ENCODE results near the gene DAPK1.
A peak's percentile ranks its signal among the peaks of the same experiment; 100 is the strongest.

The DAPK1 gene

DNA sequence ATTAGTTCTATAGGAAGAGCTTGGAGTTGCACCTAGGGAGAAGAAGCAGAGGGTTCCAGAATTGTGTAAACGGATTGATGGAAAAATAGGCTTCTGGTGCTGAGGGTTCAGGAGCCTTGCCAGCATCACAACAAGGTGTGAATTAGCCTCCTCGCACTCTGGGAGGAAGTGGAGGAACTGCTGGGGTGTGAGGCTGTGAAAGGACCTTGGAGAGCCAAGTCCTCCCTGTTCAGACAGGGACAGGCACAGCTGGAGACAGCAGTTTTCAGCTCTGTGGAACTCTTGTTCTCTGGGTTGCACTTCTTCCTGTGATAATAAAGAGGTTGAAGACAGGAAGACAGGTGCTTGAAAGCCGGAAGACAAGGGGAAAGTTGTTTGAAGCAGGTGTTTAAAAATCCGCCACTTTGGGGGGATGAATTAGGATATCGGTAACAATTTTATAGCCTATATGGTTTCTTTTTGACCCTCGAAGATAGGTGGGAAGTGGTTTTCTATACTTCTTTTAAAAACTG is 22.6 kb downstream of the DAPK1 start:
- no peaks in the 10 kb centered on the region for H3K27me3 ChIP-seq (ENCODE audit: control insufficient read depth in 1 of 2, insufficient read depth in 1 of 2, low read length in 2 of 2)
- no peak overlapping the region for H4K8ac ChIP-seq (ENCODE audit: low read length)
- H2AK5ac ChIP-seq (ENCODE audit: low read length, severe bottlenecking), result no peak overlapping the region
- H4K91ac ChIP-seq (ENCODE audit: low read length), result no peak overlapping the region
- H3K36me3 ChIP-seq (ENCODE audit: control insufficient read depth in 1 of 2, insufficient read depth in 2 of 2, low read depth in 1 of 2, low read length in 2 of 2), result peaks cover 0 to 31% of the 10 kb centered on the region in 2 experiments
- H3K14ac ChIP-seq (ENCODE audit: low read length in 2 of 2), result no peak overlapping the region
- H3K9me3 ChIP-seq (ENCODE audit: control insufficient read depth, low read length), result peaks cover 4% of the 10 kb centered on the region
- H3K4ac ChIP-seq (ENCODE audit: low read depth in 1 of 2, low read length in 2 of 2), result no peak overlapping the region
- peaks cover 17% of the 10 kb centered on the region for H3K4me1 ChIP-seq (ENCODE audit: control insufficient read depth, insufficient read depth, low read depth, low read length)
- 66% methylated on average over 6 of the region's 6 CpGs for WGBS
- no peak overlapping the region for H3K9ac ChIP-seq (ENCODE audit: low read length)
- H2AFZ ChIP-seq (ENCODE audit: low read depth, low read length), result no peak overlapping the region
- H3K4me3 ChIP-seq (ENCODE audit: insufficient read depth in 1 of 2, low read depth in 1 of 2, low read length in 2 of 2), result no peak overlapping the region
- DNase-seq, result no peak
- H3K23ac ChIP-seq (ENCODE audit: low read length in 2 of 2), result no peak overlapping the region
- H3K79me1 ChIP-seq (replicated peaks; ENCODE audit: low read length, poor library complexity, severe bottlenecking), result peaks cover 48% of the 10 kb centered on the region
- H2BK5ac ChIP-seq (ENCODE audit: low read depth, low read length, poor library complexity, severe bottlenecking), result no peak overlapping the region
- no peak overlapping the region for H3K4me2 ChIP-seq (ENCODE audit: low read length, poor library complexity, severe bottlenecking)
- H2BK12ac ChIP-seq (ENCODE audit: low read length in 2 of 2), result no peak overlapping the region
- no peak overlapping the region for H2BK15ac ChIP-seq (ENCODE audit: low read depth, poor library complexity, severe bottlenecking)
- no peak overlapping the region for H3K18ac ChIP-seq (ENCODE audit: low read depth in 1 of 2, low read length in 2 of 2)
- H2BK120ac ChIP-seq (ENCODE audit: low read depth, low read length), result no peak overlapping the region
- no peak overlapping the region for H3K27ac ChIP-seq (ENCODE audit: low read length, poor library complexity, severe bottlenecking)

DNA sequence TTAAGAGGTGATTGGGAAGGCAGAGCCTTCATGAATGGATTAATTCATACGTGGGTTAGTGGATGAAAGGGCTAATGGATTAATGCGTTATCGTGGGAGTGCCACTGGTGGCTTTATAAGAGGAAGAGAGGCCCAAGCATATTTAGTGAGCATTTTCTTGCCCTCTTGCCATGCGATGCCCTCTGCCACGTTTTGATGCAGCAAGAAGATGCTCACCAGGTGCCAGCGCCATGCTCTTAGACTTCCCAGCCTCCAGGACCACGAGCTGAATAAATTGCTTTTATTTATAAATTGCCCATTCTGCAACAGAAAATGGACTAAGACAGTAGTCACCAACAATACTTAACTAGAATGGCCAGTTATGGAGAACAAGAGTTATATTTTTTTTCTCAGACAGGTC is 24.2 kb downstream of the DAPK1 start:
- Histone ChIP-seq H3K27me3 (ENCODE audit: control insufficient read depth in 1 of 2, insufficient read depth in 1 of 2, low read length in 2 of 2) (no peaks in the 10 kb centered on the region), H3K36me3 (ENCODE audit: control insufficient read depth in 1 of 2, insufficient read depth in 2 of 2, low read depth in 1 of 2, low read length in 2 of 2) (peaks cover 0 to 31% of the 10 kb centered on the region in 2 experiments), H2BK5ac (ENCODE audit: low read depth, low read length, poor library complexity, severe bottlenecking) (no peak overlapping the region), H3K4me2 (ENCODE audit: low read length, poor library complexity, severe bottlenecking) (no peak overlapping the region), H3K14ac (ENCODE audit: low read length in 2 of 2) (no peak overlapping the region), H2AK5ac (ENCODE audit: low read length, severe bottlenecking) (no peak overlapping the region), H3K9me3 (ENCODE audit: control insufficient read depth, low read length) (peaks cover 4% of the 10 kb centered on the region), H2BK15ac (ENCODE audit: low read depth, poor library complexity, severe bottlenecking) (no peak overlapping the region), H3K23ac (ENCODE audit: low read length in 2 of 2) (no peak overlapping the region), H3K27ac (ENCODE audit: low read length, poor library complexity, severe bottlenecking) (no peak overlapping the region), H2BK120ac (ENCODE audit: low read depth, low read length) (no peak overlapping the region), H3K18ac (ENCODE audit: low read depth in 1 of 2, low read length in 2 of 2) (no peak overlapping the region), H3K79me1 (replicated peaks; ENCODE audit: low read length, poor library complexity, severe bottlenecking) (peaks cover 44% of the 10 kb centered on the region), H3K4me3 (ENCODE audit: insufficient read depth in 1 of 2, low read depth in 1 of 2, low read length in 2 of 2) (no peak overlapping the region), H4K8ac (ENCODE audit: low read length) (no peak overlapping the region), H3K4ac (ENCODE audit: low read depth in 1 of 2, low read length in 2 of 2) (no peak overlapping the region), H2AFZ (ENCODE audit: low read depth, low read length) (no peak overlapping the region), H2BK12ac (ENCODE audit: low read length in 2 of 2) (no peak overlapping the region), H3K4me1 (ENCODE audit: control insufficient read depth, insufficient read depth, low read depth, low read length) (peaks cover 5% of the 10 kb centered on the region), H4K91ac (ENCODE audit: low read length) (no peak overlapping the region), H3K9ac (ENCODE audit: low read length) (no peak overlapping the region)
- DNase-seq, result no peak
- 80% methylated on average over 6 of the region's 7 CpGs for WGBS

DNA sequence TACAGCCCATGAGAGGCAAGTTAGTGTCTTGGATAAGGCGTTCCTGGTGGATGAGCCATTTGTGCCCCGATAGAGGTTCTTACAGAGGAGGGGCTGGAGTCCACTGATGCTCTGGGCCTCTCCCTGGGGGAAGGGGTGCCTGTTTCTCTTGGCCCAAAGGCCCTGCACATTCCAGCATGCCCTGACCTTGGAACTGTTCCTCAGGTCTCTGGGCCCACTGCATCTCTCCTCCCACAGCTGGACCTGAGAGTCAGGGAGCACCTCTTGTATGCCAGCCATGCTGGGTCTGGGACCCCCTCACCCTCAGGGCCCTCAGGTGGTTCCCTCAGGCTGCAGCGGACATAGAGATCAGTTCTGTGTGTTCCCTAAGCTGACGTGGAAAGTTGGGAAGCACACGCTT is 26.4 kb downstream of the DAPK1 start:
- Histone ChIP-seq H3K27ac (ENCODE audit: low read length, poor library complexity, severe bottlenecking) (no peak overlapping the region), H3K23ac (ENCODE audit: low read length in 2 of 2) (no peak overlapping the region), H3K18ac (ENCODE audit: low read depth in 1 of 2, low read length in 2 of 2) (peak overlapping the region in 1 of 2 experiments; percentile 26), H3K9ac (ENCODE audit: low read length) (no peak overlapping the region), H3K14ac (ENCODE audit: low read length in 2 of 2) (peak overlapping the region in 1 of 2 experiments; percentile 77), H3K9me3 (ENCODE audit: control insufficient read depth, low read length) (no peaks in the 10 kb centered on the region), H3K4ac (ENCODE audit: low read depth in 1 of 2, low read length in 2 of 2) (no peak overlapping the region), H3K79me1 (replicated peaks; ENCODE audit: low read length, poor library complexity, severe bottlenecking) (peaks cover 35% of the 10 kb centered on the region), H2BK5ac (ENCODE audit: low read depth, low read length, poor library complexity, severe bottlenecking) (no peak overlapping the region), H2AK5ac (ENCODE audit: low read length, severe bottlenecking) (no peak overlapping the region), H2AFZ (ENCODE audit: low read depth, low read length) (no peak overlapping the region), H3K36me3 (ENCODE audit: control insufficient read depth in 1 of 2, insufficient read depth in 2 of 2, low read depth in 1 of 2, low read length in 2 of 2) (peaks cover 0 to 27% of the 10 kb centered on the region in 2 experiments), H4K8ac (ENCODE audit: low read length) (no peak overlapping the region), H3K27me3 (ENCODE audit: control insufficient read depth in 1 of 2, insufficient read depth in 1 of 2, low read length in 2 of 2) (no peaks in the 10 kb centered on the region), H2BK12ac (ENCODE audit: low read length in 2 of 2) (no peak overlapping the region), H2BK120ac (ENCODE audit: low read depth, low read length) (no peak overlapping the region), H3K4me1 (ENCODE audit: control insufficient read depth, insufficient read depth, low read depth, low read length) (peaks cover 6% of the 10 kb centered on the region), H2BK15ac (ENCODE audit: low read depth, poor library complexity, severe bottlenecking) (no peak overlapping the region), H3K4me3 (ENCODE audit: insufficient read depth in 1 of 2, low read depth in 1 of 2, low read length in 2 of 2) (no peak overlapping the region), H4K91ac (ENCODE audit: low read length) (no peak overlapping the region), H3K4me2 (ENCODE audit: low read length, poor library complexity, severe bottlenecking) (no peak overlapping the region)
- 95% methylated on average over 5 of the region's 5 CpGs for WGBS
- no peak for DNase-seq

DNA sequence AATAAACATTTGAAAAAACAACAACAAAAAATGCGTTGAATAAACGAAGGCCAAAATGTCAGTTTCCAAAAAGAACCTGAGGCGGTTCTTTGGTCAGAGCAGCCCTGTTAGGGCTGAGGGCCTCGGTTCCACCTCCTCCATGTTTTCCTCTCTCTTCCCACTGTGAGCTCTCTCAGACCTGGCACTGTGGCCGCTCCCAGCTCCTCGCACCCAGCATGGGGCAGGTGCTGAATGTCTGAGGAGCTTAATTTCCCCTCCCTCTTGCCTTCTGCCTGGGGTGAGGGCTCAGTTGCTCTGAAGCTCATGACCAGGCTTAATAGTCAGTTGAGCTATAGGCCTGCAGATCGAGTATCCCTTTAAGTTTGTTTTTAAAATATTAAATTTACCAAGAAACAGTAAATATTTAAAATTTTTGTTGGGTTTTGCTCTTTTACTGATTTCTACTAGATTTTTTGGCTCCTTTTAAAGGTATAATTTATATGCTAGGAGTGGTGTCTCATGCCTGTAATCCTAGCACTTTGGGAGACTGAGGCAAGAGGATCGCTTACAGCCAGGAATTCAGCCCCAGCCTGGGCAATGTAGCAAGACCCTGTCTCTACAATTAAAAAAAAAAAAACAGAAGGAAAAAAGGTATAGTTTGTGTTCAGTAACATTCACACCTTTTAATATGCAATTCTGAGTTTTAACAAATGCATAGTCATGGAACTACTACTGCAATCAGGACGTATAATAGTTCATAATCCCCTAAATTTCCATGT is 28.1 kb downstream of the DAPK1 start:
- Histone ChIP-seq H2BK12ac (ENCODE audit: low read length in 2 of 2) (no peak overlapping the region), H2AFZ (ENCODE audit: low read depth, low read length) (no peak overlapping the region), H4K8ac (ENCODE audit: low read length) (no peak overlapping the region), H3K4me1 (ENCODE audit: control insufficient read depth, insufficient read depth, low read depth, low read length) (peaks cover 8% of the 10 kb centered on the region), H3K18ac (ENCODE audit: low read depth in 1 of 2, low read length in 2 of 2) (no peak overlapping the region), H3K27ac (ENCODE audit: low read length, poor library complexity, severe bottlenecking) (no peak overlapping the region), H3K27me3 (ENCODE audit: control insufficient read depth in 1 of 2, insufficient read depth in 1 of 2, low read length in 2 of 2) (no peaks in the 10 kb centered on the region), H2BK15ac (ENCODE audit: low read depth, poor library complexity, severe bottlenecking) (no peak overlapping the region), H3K23ac (ENCODE audit: low read length in 2 of 2) (no peak overlapping the region), H2BK120ac (ENCODE audit: low read depth, low read length) (no peak overlapping the region), H3K14ac (ENCODE audit: low read length in 2 of 2) (no peak overlapping the region), H3K4ac (ENCODE audit: low read depth in 1 of 2, low read length in 2 of 2) (no peak overlapping the region), H3K4me3 (ENCODE audit: insufficient read depth in 1 of 2, low read depth in 1 of 2, low read length in 2 of 2) (no peak overlapping the region), H2BK5ac (ENCODE audit: low read depth, low read length, poor library complexity, severe bottlenecking) (no peak overlapping the region), H2AK5ac (ENCODE audit: low read length, severe bottlenecking) (no peak overlapping the region), H4K91ac (ENCODE audit: low read length) (no peak overlapping the region), H3K79me1 (replicated peaks; ENCODE audit: low read length, poor library complexity, severe bottlenecking) (peaks cover 40% of the 10 kb centered on the region), H3K9ac (ENCODE audit: low read length) (no peak overlapping the region), H3K9me3 (ENCODE audit: control insufficient read depth, low read length) (no peaks in the 10 kb centered on the region), H3K4me2 (ENCODE audit: low read length, poor library complexity, severe bottlenecking) (no peak overlapping the region), H3K36me3 (ENCODE audit: control insufficient read depth in 1 of 2, insufficient read depth in 2 of 2, low read depth in 1 of 2, low read length in 2 of 2) (peaks cover 0 to 25% of the 10 kb centered on the region in 2 experiments)
- no peak for DNase-seq
- 74% methylated on average over 7 of the region's 9 CpGs for WGBS

All from mesenchymal stem cell (in vitro differentiated cells and primary cell).